H1 (cell line): Measurements from ENCODE around the gene SELENOI. TPM values are rescaled to one million over a fixed set of nuclear protein-coding genes. Genes with fewer than 3 reads are reported as not detected.

Source experiments
- CTCF ChIA-PET: fragments of 300-600 bp; sonication (Branson Sonifier 250); formaldehyde crosslinking; loops from one replicate; lab custom pipeline; 2021; ENCODE audit not compliant: partially characterized antibody; lab: Charles Lee
- POLR2A ChIA-PET: fragments of 300-600 bp; sonication (Branson Sonifier 250); formaldehyde crosslinking; loops from one replicate; lab custom pipeline; 2021; ENCODE audit warnings: inconsistent platforms; ENCODE audit not compliant: partially characterized antibody; lab: Charles Lee
- DNase-seq, 2 experiments: peaks; one replicate each; pipeline versions ENCODE4 v3.0.0 to v3.0.0-alpha.2; 2010 to 2022; ENCODE audit warnings: low spot score in 2 of 2, low read depth in 1 of 2, mixed read lengths in 1 of 2
- FAIRE-seq: peaks from 2 replicates; lab custom pipeline; 2011; peaks lifted over from hg19 to GRCh38; lab: Jason Lieb, UNC
- H2AFZ ChIP-seq: 2 replicates; pipeline ENCODE4 v1.8.1; 2012; ENCODE audit warnings: low read length, inconsistent platforms
- H2AK5ac ChIP-seq: 2 replicates; pipeline ENCODE4 v1.6.1; 2013; ENCODE audit warnings: low read depth, low read length
- H2BK120ac ChIP-seq: replicated peaks from 2 replicates; pipeline ENCODE3; 2013; ENCODE audit warnings: low read depth, low read length, inconsistent platforms
- H2BK12ac ChIP-seq: 2 replicates; pipeline ENCODE4 v1.6.1; 2013; ENCODE audit warnings: low read depth, low read length
- H2BK15ac ChIP-seq: 2 replicates; pipeline ENCODE4 v1.6.1; 2013; ENCODE audit warnings: low read length
- H2BK20ac ChIP-seq: 2 replicates; pipeline ENCODE4 v1.6.1; 2013; ENCODE audit warnings: low read length
- H2BK5ac ChIP-seq: 2 replicates; pipeline ENCODE4 v1.6.1; 2013; ENCODE audit warnings: low read depth, low read length
- H3K14ac ChIP-seq: 2 replicates; pipeline ENCODE4 v1.6.1; 2013; ENCODE audit warnings: inconsistent platforms; ENCODE audit not compliant: insufficient read length
- H3K18ac ChIP-seq: 2 replicates; pipeline ENCODE4 v1.6.1; 2013; ENCODE audit warnings: low read length; ENCODE audit errors: extremely low read depth
- H3K23ac ChIP-seq: 2 replicates; pipeline ENCODE4 v1.6.1; 2013; ENCODE audit warnings: inconsistent platforms; ENCODE audit not compliant: insufficient read length
- H3K23me2 ChIP-seq: 2 replicates; pipeline ENCODE4 v1.6.1; 2013; ENCODE audit warnings: low read depth, low read length
- H3K27ac ChIP-seq: 2 replicates; pipeline ENCODE4 v1.6.1; 2011; ENCODE audit warnings: low read depth, low read length, inconsistent platforms
- H3K27me3 ChIP-seq, 4 experiments: replicated peaks in 1 of 4; 1 replicate in 1 of 4; 2 replicates in 3 of 4; pipeline versions ENCODE4 v1.6.1 to v1.8.1; 2011 to 2013; ENCODE audit warnings: low read length in 3 of 4, mild to moderate bottlenecking in 3 of 4, inconsistent platforms in 2 of 4, mixed read lengths in 2 of 4, moderate library complexity in 1 of 4; ENCODE audit not compliant: control insufficient read depth in 3 of 4, insufficient read depth in 3 of 4; ENCODE audit errors: extremely low read depth in 1 of 4
- H3K36me3 ChIP-seq, 4 experiments: 2 replicates each; pipeline versions ENCODE4 v1.6.1 to v1.8.1; 2011 to 2013; ENCODE audit warnings: mild to moderate bottlenecking in 4 of 4, low read length in 3 of 4, moderate library complexity in 2 of 4, control low read depth in 1 of 4, inconsistent platforms in 1 of 4; ENCODE audit not compliant: insufficient read depth in 4 of 4, control insufficient read depth in 2 of 4
- H3K4ac ChIP-seq: replicated peaks from 2 replicates; pipeline ENCODE3; 2013; ENCODE audit warnings: low read length, low read depth, mixed read lengths, inconsistent platforms; ENCODE audit not compliant: insufficient read length
- H3K4me1 ChIP-seq, 4 experiments: replicated peaks in 1 of 4; 1 replicate in 1 of 4; 2 replicates in 3 of 4; pipeline versions ENCODE4 v1.6.1 to v1.8.1; 2011 to 2013; ENCODE audit warnings: low read length in 3 of 4, inconsistent platforms in 2 of 4, mixed read lengths in 1 of 4; ENCODE audit not compliant: insufficient read depth in 4 of 4, control insufficient read depth in 3 of 4
- H3K4me2 ChIP-seq, 2 experiments: 2 replicates each; pipeline versions ENCODE4 v1.6.1 to v1.8.1; 2011 to 2013; ENCODE audit warnings: low read depth in 2 of 2, low read length in 2 of 2, control low read depth in 1 of 2, inconsistent platforms in 1 of 2, mild to moderate bottlenecking in 1 of 2; ENCODE audit not compliant: insufficient read depth in 1 of 2
- H3K4me3 ChIP-seq, 4 experiments: fragments of 200-600, 300-600 bp in 1 of 4; sonication (generic), shearing (Covaris generic), sonication (Bioruptor Twin) in 1 of 4; 2 replicates each; pipeline versions ENCODE4 v1.5.1 to v1.8.1; 2011 to 2016; ENCODE audit warnings: low read length in 4 of 4, low read depth in 3 of 4, control low read depth in 2 of 4, inconsistent platforms in 2 of 4, mild to moderate bottlenecking in 2 of 4, mixed read lengths in 1 of 4, moderate library complexity in 1 of 4; ENCODE audit not compliant: insufficient read depth in 2 of 4; ENCODE audit errors: extremely low read depth in 1 of 4
- H3K56ac ChIP-seq: replicated peaks from 2 replicates; pipeline ENCODE3; 2013; ENCODE audit warnings: low read depth, mild to moderate bottlenecking, mixed read lengths, low read length, inconsistent platforms; ENCODE audit not compliant: insufficient read length
- H3K79me1 ChIP-seq: 2 replicates; pipeline ENCODE4 v1.6.1; 2013; ENCODE audit warnings: low read depth, low read length, control low read depth
- H3K79me2 ChIP-seq, 2 experiments: 2 replicates each; pipeline versions ENCODE4 v1.6.1 to v1.8.1; 2012 to 2013; ENCODE audit warnings: low read length in 2 of 2, mild to moderate bottlenecking in 2 of 2, inconsistent platforms in 1 of 2; ENCODE audit not compliant: insufficient read depth in 2 of 2, control insufficient read depth in 1 of 2
- H3K9ac ChIP-seq, 4 experiments: replicated peaks in 1 of 4; 1 replicate in 1 of 4; 2 replicates in 3 of 4; pipeline versions ENCODE4 v1.6.1 to v1.8.1; 2011 to 2013; ENCODE audit warnings: low read depth in 3 of 4, low read length in 3 of 4, control low read depth in 2 of 4, mild to moderate bottlenecking in 2 of 4, moderate library complexity in 2 of 4, inconsistent platforms in 1 of 4; ENCODE audit errors: extremely low read depth in 1 of 4
- H3K9me3 ChIP-seq, 2 experiments: 2 replicates each; pipeline versions ENCODE4 v1.6.1 to v1.8.1; 2012 to 2013; ENCODE audit warnings: mild to moderate bottlenecking in 2 of 2, moderate library complexity in 2 of 2, control low read depth in 1 of 2, inconsistent platforms in 1 of 2, low read depth in 1 of 2, low read length in 1 of 2, mixed read lengths in 1 of 2; ENCODE audit not compliant: insufficient read depth in 2 of 2
- H4K20me1 ChIP-seq, 2 experiments: replicated peaks in 1 of 2; 2 replicates each; pipeline versions ENCODE3 to v1.8.1; 2011 to 2013; ENCODE audit warnings: inconsistent platforms in 2 of 2, low read length in 2 of 2, mild to moderate bottlenecking in 1 of 2; ENCODE audit not compliant: insufficient read depth in 2 of 2, control insufficient read depth in 1 of 2
- H4K5ac ChIP-seq: 2 replicates; pipeline ENCODE4 v1.6.1; 2013; ENCODE audit warnings: low read length, low read depth, mixed read lengths, inconsistent platforms; ENCODE audit not compliant: insufficient read length
- H4K8ac ChIP-seq: 2 replicates; pipeline ENCODE4 v1.8.0; 2013; ENCODE audit warnings: mild to moderate bottlenecking, moderate library complexity, low read length, inconsistent platforms; ENCODE audit not compliant: insufficient read depth; ENCODE audit errors: extremely low read depth
- H4K91ac ChIP-seq: replicated peaks from 2 replicates; pipeline ENCODE3; 2013; ENCODE audit warnings: low read length, mixed read lengths, inconsistent platforms; ENCODE audit not compliant: insufficient read length
- MAFK ChIP-seq: IDR thresholded peaks from 2 replicates; pipeline ENCODE4 v1.6.1; 2012; ENCODE audit warnings: low read depth, mild to moderate bottlenecking, improper control_type of control experiment, low read length
- RAD21 ChIP-seq, 2 experiments: IDR thresholded peaks in 1 of 2; conservative IDR thresholded peaks in 1 of 2; 2 replicates each; pipeline ENCODE4 v1.6.1; 2011; ENCODE audit warnings: low read depth in 2 of 2, low read length in 2 of 2, improper control_type of control experiment in 1 of 2, inconsistent platforms in 1 of 2, mild to moderate bottlenecking in 1 of 2, moderate library complexity in 1 of 2
- YY1 ChIP-seq: IDR thresholded peaks from 2 replicates; pipeline ENCODE4 v1.6.1; 2011; ENCODE audit warnings: low read depth, mild to moderate bottlenecking, low read length
- WGBS, 2 experiments: shearing (Covaris generic) in 1 of 2; methylation state at CpG; one replicate each; pipeline versions ENCODE4 v1.1.6 to v1.1.7; 2013 to 2015; ENCODE audit warnings: low lambda C conversion rate in 2 of 2, mixed read lengths in 2 of 2, inconsistent platforms in 1 of 2, low coverage in 1 of 2, missing lambda C conversion rate in 1 of 2; ENCODE audit not compliant: insufficient replicate concordance in 2 of 2, insufficient coverage in 1 of 2, insufficient read length in 1 of 2; ENCODE audit errors: extremely low coverage in 1 of 2, missing lambda C conversion rate in 1 of 2; 5-methylcytosine and 5-hydroxymethylcytosine counted together
- polyA plus RNA-seq, 7 experiments: library from polyadenylated mRNA; depleted of rRNA in 3 of 7; stranded (reverse) in 5 of 7; unstranded in 2 of 7; fragments of >200 nt in 5 of 7; fragments of 200-250 nt in 2 of 7; gene quantifications; 1 replicate in 5 of 7; 2 replicates in 1 of 7; 4 replicates in 1 of 7; pipeline versions ENCODE4 v1.2.1 to v1.2.3, GENCODE V29; 2011 to 2013; ENCODE audit warnings: missing spikeins in 2 of 7, mixed read lengths in 2 of 7
- total RNA-seq: library from RNA; stranded (reverse); fragmentation: NEBNext Ultra II Directional; extraction: Animal tissue kit (Norgen Biotek cat#: 25700); gene quantifications from 2 replicates; pipeline ENCODE4 v1.2.1, GENCODE V29; 2021

SELENOI gene
- total and polyA plus RNA-seq, 2 of the 8 experiments (the other 6 are each of a cell fraction or from before 2014, with no cell fraction given), result 15.9 to 63.8 TPM

DNA sequence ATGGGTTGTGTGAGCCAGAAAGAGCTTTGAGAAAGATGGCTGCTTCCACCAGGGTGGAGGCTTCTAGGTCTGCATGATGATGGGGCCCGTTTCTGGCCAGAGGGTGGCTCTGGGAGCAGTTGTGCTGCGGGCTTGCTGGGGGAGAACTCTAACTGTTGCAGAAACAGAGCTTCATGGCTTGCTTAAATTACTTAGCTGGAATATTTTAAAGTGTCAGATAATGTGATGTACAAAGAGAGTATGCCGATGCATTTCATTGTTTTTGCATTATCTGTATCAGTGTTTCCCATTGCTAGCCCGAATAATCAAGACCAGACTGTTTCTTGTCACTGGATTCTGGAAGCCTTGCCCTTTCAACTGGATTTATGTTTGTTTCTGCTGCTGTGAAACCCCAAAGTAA, 49.5 kb downstream of the SELENOI start:
- Histone ChIP-seq H4K8ac (no peak overlapping the region), H3K14ac (no peak overlapping the region), H2AK5ac (no peak overlapping the region), H3K4ac (no peak overlapping the region), H2BK5ac (no peak overlapping the region), H2BK20ac (no peak overlapping the region), H2BK12ac (no peak overlapping the region), H3K56ac (no peak overlapping the region), H2AFZ (no peak overlapping the region), H3K4me2 (no peak overlapping the region), H4K20me1 (peaks cover 0 to 1% of the 10 kb centered on the region in 2 experiments), H3K36me3 (peaks cover 0 to 9% (median 2%) of the 10 kb centered on the region in 4 experiments; a peak in 6 of 8 replicates), H3K9ac (no peak overlapping the region), H2BK120ac (no peak overlapping the region), H3K18ac (no peak overlapping the region), H3K23me2 (no peaks in the 10 kb centered on the region), H2BK15ac (no peak overlapping the region), H3K27ac (no peak overlapping the region), H3K27me3 (no peaks in the 10 kb centered on the region; a peak in 1 of 7 replicates), H4K5ac (no peak overlapping the region), H3K4me3 (no peak overlapping the region), H3K4me1 (peaks cover 0 to 2% (median 0%) of the 10 kb centered on the region in 4 experiments; a peak in 1 of 7 replicates), H3K79me2 (no peaks in the 10 kb centered on the region; a peak in 1 of 4 replicates), H3K23ac (no peak overlapping the region), H4K91ac (no peak overlapping the region), H3K79me1 (no peaks in the 10 kb centered on the region), H3K9me3 (no peaks in the 10 kb centered on the region)
- TF ChIP-seq YY1 (0 out of 2 replicates have a peak, but pooled peaks have one; percentile 10), RAD21 (IDR thresholded peaks at IDR 0.05 in 1 of 2, conservative IDR thresholded peaks at IDR 0.05 in 1 of 2; ENCODE audit: low read depth in 2 of 2, low read length in 2 of 2) (0 out of 4 replicates have a peak, but pooled peaks of 1 of the 2 experiments have one; percentile 6), MAFK (no peak)
- WGBS, 2 experiments, result 92% methylated on average over 4 of the region's 4 CpGs; no CpG with 5 or more reads in 1 of the 2 experiments
- ChIA-PET POLR2A (interaction anchor here (0.6 kb wide), 1 partner anchor 429 kb away, joined by 3 read pairs; no protein-coding TSS in a partner anchor), CTCF (interaction anchor here (0.6 to 1.5 kb wide), 7 partner anchors 10 to 1832 kb away, joined by 3 to 4 read pairs (median 3); partner anchors contain the start of gene OTOF)
- DNase-seq, result no peak
- FAIRE-seq, result no peak
